GM23338 (cell line): ENCODE measurements around the gene CMTR1.
"Not testable (repeated sequence)": the region's sequence is repeated elsewhere in the genome, so short reads cannot be mapped to it uniquely, and the experiment has no call there.

Source experiments
- CREB1 ChIP-seq: fragments of 250-450 bp; sonication (Bioruptor Pico); IDR thresholded peaks from 2 replicates; pipeline ENCODE4 v1.5.0; 2020; ENCODE audit warnings: low read depth, mild to moderate bottlenecking, moderate library complexity
- CTCF ChIP-seq, 2 experiments: fragments of 200-600 bp in 1 of 2; sonication (generic) in 1 of 2; conservative IDR thresholded peaks; 2 replicates each; pipeline versions ENCODE4 v1.5.1 to v1.6.1; 2016 to 2017; ENCODE audit warnings: antibody characterized with exemption in 2 of 2, low read depth in 2 of 2, mild to moderate bottlenecking in 2 of 2, moderate library complexity in 1 of 2
- EZH2 ChIP-seq: fragments of 200-600 bp; sonication (generic); IDR thresholded peaks from one replicate; pipeline ENCODE4 v1.8.0; 2017; ENCODE audit warnings: antibody characterized with exemption, mild to moderate bottlenecking, low read depth; ENCODE audit not compliant: unreplicated experiment
- JUNB ChIP-seq: IDR thresholded peaks from one replicate; pipeline ENCODE4 v1.6.1; 2016; ENCODE audit warnings: antibody characterized with exemption; ENCODE audit not compliant: unreplicated experiment
- POLR2AphosphoS5 ChIP-seq: IDR thresholded peaks from 2 replicates; pipeline ENCODE4 v1.6.1; 2016; ENCODE audit warnings: antibody characterized with exemption, low read depth
- REST ChIP-seq: IDR thresholded peaks from one replicate; pipeline ENCODE4 v1.6.1; 2018; ENCODE audit warnings: antibody characterized with exemption; ENCODE audit not compliant: unreplicated experiment

GRCh38 chr6:37443216-37443542, 10.2 kb downstream of the CMTR1 start:
- TF ChIP-seq CTCF (conservative IDR thresholded peaks at IDR 0.05; ENCODE audit: low read depth in 2 of 2); REST; JUNB; CREB1 (CRISPR knock-in tag); EZH2; POLR2AphosphoS5: not testable (repeated sequence)
